Left lung (tissue), 10 donors: ENCODE data around the gene PHF20. TPM values are rescaled to one million over a fixed set of nuclear protein-coding genes. Genes with fewer than 3 reads are reported as not detected.
A peak's percentile ranks its signal among the peaks of the same experiment; 100 is the strongest.

Experiments used
- ATAC-seq: fragments of 200-7000 bp; cut with Tn5 transposase; one replicate; pipeline ENCODE4 v1.9.1; 2020; ENCODE audit warnings: moderate library complexity
- DNase-seq, 4 donors: peaks; one replicate each; pipeline ENCODE4 v3.0.0-alpha.2; 2013 to 2020
- H3K27ac ChIP-seq, 2 donors: fragments of 200-600 bp; sonication (generic) in 1 of 2; one replicate each; pipeline versions ENCODE4 v1.5.0 to v1.8.0; 2020 to 2021
- H3K27me3 ChIP-seq, 2 donors: fragments of 200-600 bp; sonication (generic) in 1 of 2; one replicate each; pipeline versions ENCODE4 v1.5.0 to v1.8.0; 2020 to 2021
- H3K36me3 ChIP-seq, 2 donors: fragments of 200-600 bp; sonication (generic) in 1 of 2; one replicate each; pipeline versions ENCODE4 v1.5.0 to v1.8.0; 2020 to 2021
- H3K4me1 ChIP-seq, 2 donors: fragments of 200-600 bp; one replicate each; pipeline ENCODE4 v1.8.0; 2021
- H3K4me3 ChIP-seq, 2 donors: fragments of 200-600 bp; sonication (generic) in 1 of 2; one replicate each; pipeline versions ENCODE4 v1.5.0 to v1.8.0; 2020 to 2021; ENCODE audit warnings: mild to moderate bottlenecking in 1 of 2
- H3K9me3 ChIP-seq, 2 donors: fragments of 200-600 bp; sonication (generic) in 1 of 2; one replicate each; pipeline versions ENCODE4 v1.5.0 to v1.8.0; 2020 to 2021
- intact Hi-C, 2 donors: fragments of 100-400 bp; cut with DNase I; formaldehyde crosslinking; loops; one replicate each; pipeline versions ENCODE4 v1.11.2 to v1.14.2; 2022
- polyA plus RNA-seq, 6 donors: library from polyadenylated mRNA; unstranded; fragments of 120-200 nt; gene quantifications; one replicate each; pipeline ENCODE4 v1.2.1, GENCODE V29; 2013; ENCODE audit not compliant: insufficient read length in 6 of 6
- total RNA-seq, 2 donors: library from RNA; stranded (reverse); fragmentation: NEBNext Ultra II Directional; extraction: Animal tissue kit (Norgen Biotek cat#: 25700); gene quantifications; one replicate each; pipeline ENCODE4 v1.2.1, GENCODE V29; 2021
- TF ChIP-seq, protein P1 (sequence below), 2 donors: fragments of 200-600 bp; sonication (generic) in 1 of 2; IDR thresholded peaks; one replicate each; pipeline versions ENCODE4 v1.5.0 to v1.8.0; 2021; ENCODE audit warnings: antibody characterized with exemption in 2 of 2
- donor health status: DM: no; HTN: yes; CAD: no.
- donor health status: DM: no; HTN: no; CAD: no.

Gene PHF20
- total and polyA plus RNA-seq, 8 donors: 31.1 to 43.4 (median 39.6) TPM

DNA sequence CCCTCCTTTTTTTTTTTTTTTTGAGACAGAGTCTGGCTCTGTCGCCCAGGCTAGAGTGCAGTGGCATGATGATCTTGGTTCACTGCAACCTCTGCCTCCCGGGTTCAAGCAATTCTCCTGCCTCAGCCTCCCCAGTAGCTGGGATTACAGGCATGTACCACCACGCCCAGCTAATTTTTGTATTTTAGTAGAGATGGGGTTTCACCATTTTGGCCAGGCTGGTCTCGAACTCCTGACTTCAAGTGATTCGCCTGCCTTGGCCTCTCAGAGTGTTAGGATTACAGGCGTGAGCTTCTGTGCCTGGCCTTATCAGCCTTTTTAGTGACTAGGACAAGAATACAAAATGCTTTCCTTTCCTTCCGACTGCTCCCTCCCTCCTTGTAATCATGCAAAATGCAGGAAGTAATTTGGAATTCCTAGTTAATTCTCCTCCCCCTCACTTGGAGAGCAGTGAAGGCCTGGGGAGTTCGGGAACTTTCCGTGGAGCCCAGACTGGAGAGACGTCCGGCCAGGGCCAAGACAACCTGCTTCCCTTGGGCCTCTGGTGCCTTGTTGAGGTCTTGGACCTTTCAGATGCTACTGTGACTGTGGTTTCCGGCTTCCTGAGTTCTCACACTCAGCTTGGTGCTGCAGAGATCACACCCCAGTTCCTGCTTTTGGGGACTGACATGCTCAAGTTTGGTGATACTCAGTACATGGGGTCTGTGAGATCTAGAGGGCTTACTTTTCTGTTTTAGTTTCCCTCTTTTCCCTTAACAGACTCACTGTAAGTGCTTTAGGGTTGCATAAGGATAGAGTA is 3.9 kb upstream of the PHF20 start:
- Histone ChIP-seq H3K9me3 (no peaks in the 10 kb centered on the region), H3K4me3 (no peak overlapping the region), H3K27me3 (no peaks in the 10 kb centered on the region), H3K36me3 (no peaks in the 10 kb centered on the region), H3K27ac (peak overlapping the region; percentile 92 to 97), H3K4me1 (peaks cover 17 to 55% of the 10 kb centered on the region in 2 donors)
- DNase-seq (peak in 2 of 4 donors; percentile 74 to 81), ATAC-seq (peak; percentile 2)
- TF ChIP-seq, protein P1, sequence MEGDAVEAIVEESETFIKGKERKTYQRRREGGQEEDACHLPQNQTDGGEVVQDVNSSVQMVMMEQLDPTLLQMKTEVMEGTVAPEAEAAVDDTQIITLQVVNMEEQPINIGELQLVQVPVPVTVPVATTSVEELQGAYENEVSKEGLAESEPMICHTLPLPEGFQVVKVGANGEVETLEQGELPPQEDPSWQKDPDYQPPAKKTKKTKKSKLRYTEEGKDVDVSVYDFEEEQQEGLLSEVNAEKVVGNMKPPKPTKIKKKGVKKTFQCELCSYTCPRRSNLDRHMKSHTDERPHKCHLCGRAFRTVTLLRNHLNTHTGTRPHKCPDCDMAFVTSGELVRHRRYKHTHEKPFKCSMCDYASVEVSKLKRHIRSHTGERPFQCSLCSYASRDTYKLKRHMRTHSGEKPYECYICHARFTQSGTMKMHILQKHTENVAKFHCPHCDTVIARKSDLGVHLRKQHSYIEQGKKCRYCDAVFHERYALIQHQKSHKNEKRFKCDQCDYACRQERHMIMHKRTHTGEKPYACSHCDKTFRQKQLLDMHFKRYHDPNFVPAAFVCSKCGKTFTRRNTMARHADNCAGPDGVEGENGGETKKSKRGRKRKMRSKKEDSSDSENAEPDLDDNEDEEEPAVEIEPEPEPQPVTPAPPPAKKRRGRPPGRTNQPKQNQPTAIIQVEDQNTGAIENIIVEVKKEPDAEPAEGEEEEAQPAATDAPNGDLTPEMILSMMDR (IDR thresholded peaks at IDR 0.05): no peak
- intact Hi-C loops: no loop called here

DNA sequence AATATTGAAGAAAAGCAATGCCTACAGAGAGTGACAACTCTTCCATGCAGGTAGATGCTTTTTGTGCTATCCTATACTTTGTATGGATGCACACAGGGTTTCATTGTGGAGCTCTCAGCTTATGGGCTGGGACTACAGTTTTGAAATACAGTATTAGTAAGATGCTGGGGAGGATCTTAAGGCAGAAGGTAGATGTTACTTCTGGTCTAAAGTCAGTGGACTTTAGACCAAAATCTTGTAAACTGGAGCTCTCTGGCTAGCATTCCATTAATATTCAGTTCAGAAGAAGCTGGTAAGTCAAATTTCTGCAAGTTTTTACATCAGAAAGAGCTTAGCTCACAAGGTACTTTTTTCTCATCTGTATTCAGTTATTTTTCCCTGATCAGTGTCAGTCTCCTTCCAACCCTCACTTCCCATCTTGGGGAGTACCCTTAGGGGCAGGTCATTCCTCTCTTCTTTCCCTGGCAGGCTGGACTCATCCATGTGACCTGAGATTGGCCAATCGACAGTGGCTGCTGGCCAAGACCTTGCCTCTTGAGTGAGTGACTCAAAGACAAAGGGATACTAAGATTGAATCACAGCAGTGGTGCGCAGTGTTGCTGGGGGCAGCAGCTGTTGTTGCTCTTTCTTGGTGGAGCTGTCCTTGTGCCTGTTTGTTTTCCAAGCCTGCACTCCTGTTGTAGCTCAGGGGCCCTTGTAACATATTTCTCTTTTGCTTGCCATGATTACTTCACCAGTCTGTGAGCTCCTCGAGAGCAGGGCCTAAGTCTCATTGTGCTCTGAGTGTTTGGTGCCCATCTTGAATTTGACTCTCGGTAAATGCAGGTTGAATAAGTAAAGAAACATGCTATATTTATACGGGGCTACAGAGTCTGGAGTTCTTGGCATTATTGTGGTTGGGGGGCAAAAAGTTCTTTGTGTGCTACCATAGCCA is 2.8 kb upstream of the PHF20 start:
- Histone ChIP-seq H3K36me3 (no peaks in the 10 kb centered on the region), H3K4me1 (peaks cover 19 to 66% of the 10 kb centered on the region in 2 donors), H3K4me3 (no peak overlapping the region), H3K27ac (peak overlapping the region; percentile 92 to 97), H3K9me3 (no peaks in the 10 kb centered on the region), H3K27me3 (no peaks in the 10 kb centered on the region)
- TF ChIP-seq, protein P1 (IDR thresholded peaks at IDR 0.05): no peak
- ATAC-seq (peak; percentile 62), DNase-seq (peak; percentile 76 to 94 (median 93))
- intact Hi-C loops: no loop called here

DNA sequence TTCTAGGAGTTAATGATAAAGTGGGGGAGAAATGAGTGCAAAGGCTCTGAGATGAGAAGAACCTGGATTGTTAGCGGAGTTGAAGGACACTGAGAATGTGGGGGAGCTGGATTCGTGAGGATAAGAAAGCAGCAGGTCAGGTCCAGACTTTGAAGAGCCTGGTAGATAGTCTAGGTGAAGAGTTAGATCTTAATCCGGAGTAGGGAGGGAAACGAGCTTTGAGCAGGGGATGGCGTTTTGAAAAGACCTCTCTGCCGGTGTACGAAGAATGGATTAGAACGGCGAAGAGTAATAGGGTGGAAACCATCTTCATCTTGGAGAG is 487 bp upstream of the PHF20 start:
- intact Hi-C loops: no loop called here
- Histone ChIP-seq H3K9me3 (no peaks in the 10 kb centered on the region), H3K27ac (peak overlapping the region; percentile 88 to 97), H3K36me3 (peaks cover 0 to 9% of the 10 kb centered on the region in 2 donors), H3K4me1 (peaks cover 19 to 82% of the 10 kb centered on the region in 2 donors), H3K4me3 (peak overlapping the region; percentile 14 to 70), H3K27me3 (no peaks in the 10 kb centered on the region)
- ATAC-seq (no peak), DNase-seq (no peak)
- TF ChIP-seq, protein P1 (IDR thresholded peaks at IDR 0.05): no peak

- H3K27ac ChIP-seq: peak overlapping the region; percentile 88 to 97
- H3K36me3 ChIP-seq: peaks cover 0 to 9% of the 10 kb centered on the region in 2 donors
- ATAC-seq (no peak), DNase-seq (no peak)
- peaks cover 27 to 81% of the 10 kb centered on the region in 2 donors for H3K4me1 ChIP-seq
- TF ChIP-seq, protein P1 (IDR thresholded peaks at IDR 0.05): no peak
- intact Hi-C loops: no loop called here
- peak overlapping the region; percentile 58 to 70 for H3K4me3 ChIP-seq
- H3K9me3 ChIP-seq: no peaks in the 10 kb centered on the region
- no peaks in the 10 kb centered on the region for H3K27me3 ChIP-seq
These were observed 796 bp downstream of the PHF20 start for GRCh38 chr20:35772563-35773058.
